GM21447 (cell line): ENCODE measurements around the gene CNOT6.
"Not testable (repeated sequence)": the region's sequence is repeated elsewhere in the genome, so short reads cannot be mapped to it uniquely, and the experiment has no call there.

ENCODE experiments used
- ATAC-seq: cut with Tn5 transposase; IDR thresholded peaks from one replicate; pipeline ENCODE4 v1.9.1; 2021; ENCODE audit not compliant: unreplicated experiment

The CNOT6 gene

DNA sequence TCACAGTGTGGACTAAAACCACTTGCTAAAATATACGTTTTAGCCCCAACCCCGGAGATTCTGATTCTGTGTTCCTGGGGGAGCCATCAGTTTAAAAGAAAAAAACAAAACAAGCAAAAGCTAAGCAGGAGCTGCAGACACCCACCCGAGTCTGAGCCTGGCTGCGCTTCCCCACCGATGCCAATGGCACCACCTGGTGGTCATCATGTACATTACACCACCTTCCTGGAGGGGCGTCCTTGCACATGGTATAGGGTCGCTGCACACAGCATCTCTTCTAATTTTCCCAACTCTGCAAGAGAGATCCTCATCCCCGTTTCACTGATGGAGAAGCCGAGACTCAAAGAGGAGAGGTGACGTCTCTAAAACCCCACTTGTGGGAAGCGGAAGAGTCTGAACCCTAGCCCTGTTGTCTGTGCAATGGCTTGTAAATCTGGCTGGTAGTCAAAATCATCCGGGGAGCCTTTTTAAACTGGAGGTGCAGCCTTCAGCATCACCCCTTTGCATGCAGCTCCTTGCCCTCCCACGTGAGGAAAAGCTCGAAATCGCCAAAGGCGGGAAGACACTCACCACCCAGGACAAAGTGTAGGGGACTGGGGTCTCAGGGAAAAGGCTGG is 23.1 kb upstream of the CNOT6 start:
- no peak for ATAC-seq

- no peak for ATAC-seq
Measured at GRCh38 chr5:180471866-180472265, 22.3 kb upstream of the CNOT6 start.

- ATAC-seq, result no peak
Measured at GRCh38 chr5:180472269-180472668, 21.9 kb upstream of the CNOT6 start.

GRCh38 chr5:180473386-180473785 is 20.8 kb upstream of the CNOT6 start:
- not testable (repeated sequence) for ATAC-seq

- no peak for ATAC-seq
Measured at GRCh38 chr5:180474569-180474968, 19.6 kb upstream of the CNOT6 start.

GRCh38 chr5:180475969-180476524 is 18.1 kb upstream of the CNOT6 start:
- ATAC-seq, result not testable (repeated sequence)

- ATAC-seq, result no peak
Measured at GRCh38 chr5:180484813-180485212, 9.4 kb upstream of the CNOT6 start.

- ATAC-seq, result no peak
Measured at GRCh38 chr5:180486636-180487149, 7.5 kb upstream of the CNOT6 start.

GRCh38 chr5:180487556-180487955 is 6.6 kb upstream of the CNOT6 start:
- ATAC-seq, result no peak

GRCh38 chr5:180491496-180491895 is 2.7 kb upstream of the CNOT6 start:
- no peak for ATAC-seq

DNA sequence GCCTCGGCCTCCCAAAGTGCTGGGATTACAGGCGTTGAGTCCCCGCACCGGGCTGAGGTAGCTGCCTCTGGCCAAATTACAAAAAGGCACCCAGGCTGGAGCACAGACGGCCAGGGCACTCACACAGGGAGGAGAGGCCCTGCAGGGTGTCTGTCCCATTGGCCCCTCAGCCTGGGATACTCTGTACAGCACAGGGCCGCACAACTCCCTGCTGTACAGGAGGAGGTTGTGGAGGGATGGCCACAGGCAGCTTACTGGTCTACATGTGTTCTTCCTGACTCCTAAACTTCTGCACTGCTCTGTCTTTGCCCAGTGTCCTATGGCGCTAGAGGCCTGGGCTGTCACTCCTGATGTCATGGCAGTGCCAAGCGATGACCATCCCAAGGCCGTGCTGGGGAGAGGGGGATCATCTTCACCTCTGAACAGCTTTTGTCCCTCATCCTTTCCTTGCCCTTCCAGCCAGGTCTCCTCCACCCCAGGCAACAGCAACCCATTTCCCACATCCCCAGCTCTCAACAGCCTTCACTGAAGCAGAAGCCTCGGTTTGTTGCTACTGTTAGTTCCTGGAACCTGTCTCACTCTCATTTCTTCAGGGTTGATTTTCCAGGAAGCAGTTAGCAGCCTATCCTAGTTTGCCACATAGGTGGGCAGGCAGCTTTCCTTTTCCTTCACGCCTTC is 1.8 kb upstream of the CNOT6 start:
- no peak for ATAC-seq

GRCh38 chr5:180494510-180495181 is 467 bp downstream of the CNOT6 start:
- peak; percentile 36 for ATAC-seq

GRCh38 chr5:180495292-180495691 is 1.1 kb downstream of the CNOT6 start:
- no peak for ATAC-seq

GRCh38 chr5:180495991-180496741 is 2.0 kb downstream of the CNOT6 start:
- no peak for ATAC-seq

DNA sequence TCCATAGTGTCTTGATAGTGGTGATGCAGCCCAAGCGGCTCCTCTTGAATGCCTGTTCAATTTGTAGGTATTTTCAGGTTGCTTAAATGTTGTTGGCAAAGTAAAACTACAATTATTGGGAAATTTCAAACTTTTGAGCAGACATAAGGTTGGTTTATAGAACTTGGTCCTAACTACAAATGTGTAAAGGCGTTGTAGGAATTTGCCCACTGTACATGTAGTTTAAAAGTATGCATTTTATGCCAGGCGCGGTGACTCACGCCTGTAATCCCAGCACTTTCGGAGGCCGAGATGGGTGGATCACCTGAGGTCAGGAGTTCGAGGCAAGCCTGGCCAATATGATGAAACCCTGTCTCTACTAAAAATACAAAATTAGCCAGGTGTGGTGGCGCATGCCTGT is 2.6 kb downstream of the CNOT6 start:
- ATAC-seq, result not testable (repeated sequence)

DNA sequence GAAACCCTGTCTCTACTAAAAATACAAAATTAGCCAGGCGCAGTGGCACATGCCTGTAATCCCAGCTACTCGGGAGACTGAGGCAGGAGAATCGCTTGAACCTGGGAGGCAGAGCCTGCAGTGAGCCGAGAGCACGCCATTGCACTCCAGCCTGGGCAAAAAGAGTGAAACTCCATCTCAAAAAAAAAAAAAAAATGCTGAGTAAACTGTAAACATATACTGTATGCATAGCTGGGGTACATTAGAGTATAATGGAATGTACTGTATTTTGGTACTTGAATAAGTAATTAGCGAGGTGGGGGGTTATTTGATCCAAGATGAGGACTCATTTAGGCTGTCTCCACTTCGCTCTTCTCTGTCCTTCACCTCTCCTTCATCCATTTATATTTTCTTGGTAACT is 3.7 kb downstream of the CNOT6 start:
- not testable (repeated sequence) for ATAC-seq

DNA sequence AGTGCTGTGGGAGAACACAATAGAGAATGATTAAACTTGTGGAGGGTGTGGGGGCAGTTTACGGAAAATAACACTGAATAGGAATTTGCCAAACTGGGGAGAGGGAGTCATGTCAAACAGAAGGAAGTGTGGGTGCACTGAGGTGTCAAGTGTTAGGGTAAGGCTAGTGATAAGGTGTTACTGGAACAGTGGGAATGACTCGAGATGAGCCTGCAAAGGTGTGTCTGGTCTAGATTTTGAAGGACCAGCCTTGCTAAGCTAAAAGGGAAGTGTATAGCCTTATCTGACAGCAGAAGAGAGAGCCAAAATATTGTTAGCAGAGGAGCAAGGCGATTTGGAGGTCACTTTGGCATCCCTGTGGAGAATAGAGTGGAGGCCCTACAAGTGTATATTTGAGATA is 4.2 kb downstream of the CNOT6 start:
- ATAC-seq, result no peak

DNA sequence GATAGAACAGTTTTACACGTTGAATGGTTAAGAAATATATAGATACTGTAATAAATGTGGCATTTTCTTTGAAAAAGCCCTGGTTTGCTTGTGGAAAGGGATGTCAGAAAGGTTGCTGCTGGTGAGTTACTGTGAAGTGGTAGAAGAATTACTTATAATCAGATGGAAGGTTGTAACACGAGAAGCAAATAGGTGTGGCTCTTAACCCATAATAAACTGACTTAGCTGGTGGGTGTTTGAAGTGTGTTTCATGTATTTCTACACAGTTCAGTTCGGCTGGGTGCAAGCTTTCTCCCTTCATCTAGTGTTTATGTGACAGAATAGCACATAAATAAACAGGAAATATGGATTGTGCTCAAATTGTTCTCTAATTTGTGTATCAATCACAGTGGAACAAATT is 5.5 kb downstream of the CNOT6 start:
- ATAC-seq, result no peak

- not testable (repeated sequence) for ATAC-seq
Measured at GRCh38 chr5:180500300-180500699, 6.1 kb downstream of the CNOT6 start.

- ATAC-seq, result no peak
Measured at GRCh38 chr5:180507661-180508060, 13.5 kb downstream of the CNOT6 start.

- no peak for ATAC-seq
Measured at GRCh38 chr5:180515294-180515693, 21.1 kb downstream of the CNOT6 start.
